Measurements from ENCODE around the gene RFX7.

The RFX7 gene

DNA sequence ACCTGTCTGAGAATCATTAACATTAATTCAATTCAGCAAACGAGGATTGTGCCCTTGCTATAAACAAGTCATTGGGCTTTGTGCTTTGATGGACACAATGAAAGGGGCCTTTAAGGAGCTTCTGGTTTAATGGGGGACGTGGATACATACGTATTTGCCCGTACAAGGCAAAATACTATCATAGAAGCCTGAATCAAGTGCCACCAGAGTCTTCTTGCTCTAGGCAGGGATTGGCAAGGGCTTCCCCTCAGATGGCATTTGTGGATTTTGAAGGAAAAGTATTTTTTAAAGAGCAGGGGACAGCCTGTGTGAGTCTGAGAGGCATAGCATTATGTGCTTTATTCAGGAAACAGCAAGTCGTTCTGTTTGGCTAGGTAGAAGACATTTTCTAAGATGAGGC lies 166.6 kb downstream of the RFX7 start:
- no peak overlapping the region for H3K27ac ChIP-seq
- TF ChIP-seq, protein P1, sequence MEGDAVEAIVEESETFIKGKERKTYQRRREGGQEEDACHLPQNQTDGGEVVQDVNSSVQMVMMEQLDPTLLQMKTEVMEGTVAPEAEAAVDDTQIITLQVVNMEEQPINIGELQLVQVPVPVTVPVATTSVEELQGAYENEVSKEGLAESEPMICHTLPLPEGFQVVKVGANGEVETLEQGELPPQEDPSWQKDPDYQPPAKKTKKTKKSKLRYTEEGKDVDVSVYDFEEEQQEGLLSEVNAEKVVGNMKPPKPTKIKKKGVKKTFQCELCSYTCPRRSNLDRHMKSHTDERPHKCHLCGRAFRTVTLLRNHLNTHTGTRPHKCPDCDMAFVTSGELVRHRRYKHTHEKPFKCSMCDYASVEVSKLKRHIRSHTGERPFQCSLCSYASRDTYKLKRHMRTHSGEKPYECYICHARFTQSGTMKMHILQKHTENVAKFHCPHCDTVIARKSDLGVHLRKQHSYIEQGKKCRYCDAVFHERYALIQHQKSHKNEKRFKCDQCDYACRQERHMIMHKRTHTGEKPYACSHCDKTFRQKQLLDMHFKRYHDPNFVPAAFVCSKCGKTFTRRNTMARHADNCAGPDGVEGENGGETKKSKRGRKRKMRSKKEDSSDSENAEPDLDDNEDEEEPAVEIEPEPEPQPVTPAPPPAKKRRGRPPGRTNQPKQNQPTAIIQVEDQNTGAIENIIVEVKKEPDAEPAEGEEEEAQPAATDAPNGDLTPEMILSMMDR (conservative IDR thresholded peaks at IDR 0.05): no peak

DNA sequence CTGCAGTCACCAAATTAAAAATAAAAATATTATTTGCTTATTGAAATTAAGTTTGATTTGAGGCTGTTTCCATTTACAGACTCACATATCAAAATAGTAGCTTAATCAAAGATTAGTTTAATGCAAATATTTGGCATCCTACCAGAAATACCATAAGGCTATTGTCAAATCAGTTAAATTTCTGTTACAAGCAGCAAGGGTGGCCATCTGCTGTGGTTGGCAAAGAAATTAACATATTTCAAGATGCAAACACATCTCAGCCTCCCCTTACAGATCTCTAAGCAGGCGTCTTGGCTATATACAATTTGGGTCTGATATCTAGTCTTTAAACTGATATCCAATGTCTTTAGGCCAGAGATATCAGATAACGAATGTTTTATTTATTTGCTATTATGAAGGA lies 167.0 kb downstream of the RFX7 start:
- TF ChIP-seq, protein P1 (conservative IDR thresholded peaks at IDR 0.05): no peak
- no peak overlapping the region for H3K27ac ChIP-seq

GRCh38 chr15:56074481-56075265 lies 169.0 kb downstream of the RFX7 start:
- TF ChIP-seq, protein P1 (conservative IDR thresholded peaks at IDR 0.05): no peak
- H3K27ac ChIP-seq: no peak overlapping the region

GRCh38 chr15:56064152-56064551 lies 179.5 kb downstream of the RFX7 start:
- TF ChIP-seq, protein P1 (conservative IDR thresholded peaks at IDR 0.05): no peak
- H3K27ac ChIP-seq: no peak overlapping the region

DNA sequence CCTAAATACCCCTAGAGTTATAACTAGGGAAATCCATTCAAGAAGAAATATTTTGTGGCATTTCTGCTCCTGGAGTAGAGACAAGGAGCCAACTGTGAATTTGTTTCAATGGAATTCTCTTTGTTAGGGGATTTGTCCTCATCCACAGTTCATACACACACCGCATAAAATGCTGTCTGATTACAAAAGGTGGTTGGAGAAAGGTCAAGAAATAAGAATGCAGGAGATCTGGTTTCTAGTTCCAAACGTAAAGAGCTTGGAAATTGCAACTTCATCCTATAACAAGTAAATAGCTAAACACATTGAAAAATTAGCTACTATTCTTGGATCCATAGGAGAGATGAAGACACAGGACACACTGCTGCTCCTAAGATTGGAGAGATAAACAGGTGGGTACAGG lies 184.0 kb downstream of the RFX7 start:
- TF ChIP-seq, protein P1 (conservative IDR thresholded peaks at IDR 0.05): no peak
- H3K27ac ChIP-seq: no peak overlapping the region

GRCh38 chr15:56058986-56059385 lies 184.7 kb downstream of the RFX7 start:
- TF ChIP-seq, protein P1 (conservative IDR thresholded peaks at IDR 0.05): no peak
- no peak overlapping the region for H3K27ac ChIP-seq

DNA sequence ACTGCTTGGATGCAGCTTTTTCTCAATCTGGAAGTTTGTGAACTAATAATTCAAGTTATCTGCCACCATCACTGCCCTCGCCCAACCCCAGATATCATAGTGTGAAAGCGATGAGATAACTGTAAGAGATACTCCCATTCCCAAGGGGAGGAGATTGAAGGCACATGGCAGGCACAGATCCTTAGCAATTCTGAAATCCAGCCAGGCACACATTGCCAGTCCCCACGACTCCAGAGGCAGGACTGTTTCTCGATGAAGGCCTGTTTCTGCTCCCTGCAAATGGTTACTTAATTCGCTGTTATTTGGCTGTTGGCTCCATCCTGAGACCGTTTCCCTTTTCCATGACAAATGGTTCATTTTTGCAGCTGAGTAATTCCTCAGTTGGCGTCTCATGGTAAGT lies 187.1 kb downstream of the RFX7 start:
- H3K27ac ChIP-seq: no peak overlapping the region
- TF ChIP-seq, protein P1 (conservative IDR thresholded peaks at IDR 0.05): no peak
